Body of pancreas (tissue), 4 donors: ENCODE data around the gene SBF2. TPM values are rescaled to one million over a fixed set of nuclear protein-coding genes. Genes with fewer than 3 reads are reported as not detected.
"Not testable (repeated sequence)": the region's sequence is repeated elsewhere in the genome, so short reads cannot be mapped to it uniquely, and the experiment has no call there.

Experiments used
- ATAC-seq: fragments of 150-250 bp; one replicate; pipeline ENCODE4 v1.9.1; 2016
- DNase-seq, 4 donors: peaks; one replicate each; pipeline ENCODE4 v3.0.0-alpha.2; 2019
- H3K27ac ChIP-seq, 4 donors: fragments of 200-600 bp; sonication (generic); 1 replicate in 3 of 4; 2 replicates in 1 of 4; pipeline versions ENCODE4 v1.5.1 to v1.6.1; 2016 to 2019; ENCODE audit warnings: mild to moderate bottlenecking in 1 of 4, mixed read lengths in 1 of 4, moderate library complexity in 1 of 4
- H3K27me3 ChIP-seq, 2 donors: fragments of 200-600 bp; sonication (generic); one replicate each; pipeline ENCODE4 v1.6.0; 2016; ENCODE audit warnings: mild to moderate bottlenecking in 1 of 2
- H3K36me3 ChIP-seq, 2 donors: fragments of 200-600 bp; sonication (generic); replicated peaks in 1 of 2; 2 replicates each; pipeline ENCODE4 v1.5.1; 2016; ENCODE audit warnings: low read depth in 2 of 2; ENCODE audit not compliant: insufficient read depth in 1 of 2
- H3K4me1 ChIP-seq: fragments of 200-600 bp; sonication (generic); one replicate; pipeline ENCODE4 v1.6.0; 2016
- H3K4me3 ChIP-seq, 2 donors: fragments of 200-600 bp; sonication (generic); 1 replicate in 1 of 2; 2 replicates in 1 of 2; pipeline ENCODE4 v1.5.1; 2016 to 2019
- H3K9me3 ChIP-seq, 3 donors: fragments of 200-600 bp; sonication (generic); 1 replicate in 2 of 3; 2 replicates in 1 of 3; pipeline ENCODE4 v1.5.1; 2016
- POLR2A ChIP-seq, 3 donors: fragments of 450-650 bp; IDR thresholded peaks; one replicate each; pipeline ENCODE4 v1.6.1; 2016; ENCODE audit warnings: antibody characterized with exemption in 3 of 3, mild to moderate bottlenecking in 2 of 3
- WGBS, 2 donors: methylation state at CpG; one replicate each; pipeline ENCODE4 v1.1.5; 2017; 5-methylcytosine and 5-hydroxymethylcytosine counted together
- intact Hi-C: fragments of 100-400 bp; cut with DNase I; formaldehyde crosslinking; loops from one replicate; pipeline ENCODE4 v1.15.1; 2023
- total RNA-seq, 2 donors: library from RNA; depleted of rRNA; stranded (reverse); fragments of >200 nt; gene quantifications; one replicate each; pipeline ENCODE4 v1.1.0, GENCODE V29; 2016
- TF ChIP-seq, protein P1 (sequence below), 7 experiments: fragments of 450-650 bp in 4 of 7; fragments of 200-600 bp in 3 of 7; sonication (generic) in 3 of 7; IDR thresholded peaks; one replicate each; pipeline ENCODE4 v1.5.1; 2016 to 2019; ENCODE audit warnings: antibody characterized with exemption in 7 of 7

SBF2 gene
- total RNA-seq, 2 donors from 2014 or later = 23.6 to 38.9 TPM

- Histone ChIP-seq H3K27me3 (no peaks in the 10 kb centered on the region), H3K36me3 (no peaks in the 10 kb centered on the region), H3K9me3 (no peaks in the 10 kb centered on the region), H3K4me1 (no peaks in the 10 kb centered on the region), H3K4me3 (no peak overlapping the region), H3K27ac (no peak overlapping the region)
- TF ChIP-seq, protein P1, sequence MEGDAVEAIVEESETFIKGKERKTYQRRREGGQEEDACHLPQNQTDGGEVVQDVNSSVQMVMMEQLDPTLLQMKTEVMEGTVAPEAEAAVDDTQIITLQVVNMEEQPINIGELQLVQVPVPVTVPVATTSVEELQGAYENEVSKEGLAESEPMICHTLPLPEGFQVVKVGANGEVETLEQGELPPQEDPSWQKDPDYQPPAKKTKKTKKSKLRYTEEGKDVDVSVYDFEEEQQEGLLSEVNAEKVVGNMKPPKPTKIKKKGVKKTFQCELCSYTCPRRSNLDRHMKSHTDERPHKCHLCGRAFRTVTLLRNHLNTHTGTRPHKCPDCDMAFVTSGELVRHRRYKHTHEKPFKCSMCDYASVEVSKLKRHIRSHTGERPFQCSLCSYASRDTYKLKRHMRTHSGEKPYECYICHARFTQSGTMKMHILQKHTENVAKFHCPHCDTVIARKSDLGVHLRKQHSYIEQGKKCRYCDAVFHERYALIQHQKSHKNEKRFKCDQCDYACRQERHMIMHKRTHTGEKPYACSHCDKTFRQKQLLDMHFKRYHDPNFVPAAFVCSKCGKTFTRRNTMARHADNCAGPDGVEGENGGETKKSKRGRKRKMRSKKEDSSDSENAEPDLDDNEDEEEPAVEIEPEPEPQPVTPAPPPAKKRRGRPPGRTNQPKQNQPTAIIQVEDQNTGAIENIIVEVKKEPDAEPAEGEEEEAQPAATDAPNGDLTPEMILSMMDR (IDR thresholded peaks at IDR 0.05) = no peak
- no peak for TF ChIP-seq POLR2A (IDR thresholded peaks at IDR 0.05)
- intact Hi-C loops = no loop called here
- DNase-seq = no peak
- no peak for ATAC-seq
- 78 to 80% methylated on average over 3 of the region's 3 CpGs for WGBS, 2 donors
Observed at GRCh38 chr11:10130875-10131274, 163.1 kb downstream of the SBF2 start.

- H3K4me3 ChIP-seq, ATAC-seq, H3K27me3 ChIP-seq, intact Hi-C loops, H3K9me3 ChIP-seq, H3K27ac ChIP-seq, DNase-seq, H3K4me1 ChIP-seq, H3K36me3 ChIP-seq: not testable (repeated sequence)
- WGBS, 2 donors = 95 to 98% methylated on average over 7 to 8 of the region's 8 CpGs
Observed at GRCh38 chr11:10129184-10129583, 164.8 kb downstream of the SBF2 start.

DNA sequence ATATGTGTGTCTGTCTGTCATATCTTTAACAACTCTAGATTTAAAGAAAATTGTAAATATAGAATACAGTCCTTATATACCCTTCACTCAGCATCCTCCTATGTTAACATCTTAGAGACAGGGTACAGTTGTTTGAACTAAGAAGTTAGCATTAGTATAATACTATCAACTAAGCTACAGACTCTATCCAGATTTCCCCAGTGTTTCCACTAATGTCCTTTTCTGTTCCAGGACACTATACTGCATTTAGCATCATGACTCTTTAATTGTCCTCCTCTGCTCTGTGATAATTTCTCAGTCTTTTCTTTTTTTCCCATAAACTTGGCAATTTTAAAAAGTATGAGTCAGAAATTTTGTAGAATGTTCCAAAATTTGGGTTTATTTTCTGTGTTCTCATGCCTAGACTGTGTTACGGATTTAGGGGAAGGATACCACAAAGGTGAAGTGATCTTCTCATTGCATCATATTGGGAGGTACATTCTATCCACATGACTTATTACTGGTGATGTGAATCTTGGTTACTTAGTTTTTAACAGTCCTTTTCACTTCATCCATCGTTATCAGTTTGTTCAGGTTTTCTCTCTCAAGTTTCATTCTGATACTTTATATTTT is 168.4 kb downstream of the SBF2 start:
- Histone ChIP-seq H3K4me1 (no peaks in the 10 kb centered on the region), H3K9me3 (no peaks in the 10 kb centered on the region), H3K36me3 (no peaks in the 10 kb centered on the region), H3K27me3 (no peaks in the 10 kb centered on the region), H3K27ac (no peak overlapping the region), H3K4me3 (no peak overlapping the region)
- 87 to 89% methylated on average over 2 of the region's 2 CpGs for WGBS, 2 donors
- ATAC-seq (no peak), DNase-seq (no peak)
- TF ChIP-seq, protein P1 (IDR thresholded peaks at IDR 0.05) = no peak
- TF ChIP-seq POLR2A (IDR thresholded peaks at IDR 0.05) = no peak
- intact Hi-C loops = no loop called here

GRCh38 chr11:10122326-10123197 is 171.5 kb downstream of the SBF2 start:
- ATAC-seq (no peak), DNase-seq (no peak)
- no peaks in the 10 kb centered on the region for H3K36me3 ChIP-seq
- 83 to 84% methylated on average over 5 of the region's 5 CpGs for WGBS, 2 donors
- H3K27me3 ChIP-seq = no peaks in the 10 kb centered on the region
- no peaks in the 10 kb centered on the region for H3K9me3 ChIP-seq
- no peaks in the 10 kb centered on the region for H3K4me1 ChIP-seq
- no peak overlapping the region for H3K27ac ChIP-seq
- no peak overlapping the region for H3K4me3 ChIP-seq
- TF ChIP-seq POLR2A (IDR thresholded peaks at IDR 0.05) = no peak
- TF ChIP-seq, protein P1 (IDR thresholded peaks at IDR 0.05) = no peak
- intact Hi-C loops = no loop called here

DNA sequence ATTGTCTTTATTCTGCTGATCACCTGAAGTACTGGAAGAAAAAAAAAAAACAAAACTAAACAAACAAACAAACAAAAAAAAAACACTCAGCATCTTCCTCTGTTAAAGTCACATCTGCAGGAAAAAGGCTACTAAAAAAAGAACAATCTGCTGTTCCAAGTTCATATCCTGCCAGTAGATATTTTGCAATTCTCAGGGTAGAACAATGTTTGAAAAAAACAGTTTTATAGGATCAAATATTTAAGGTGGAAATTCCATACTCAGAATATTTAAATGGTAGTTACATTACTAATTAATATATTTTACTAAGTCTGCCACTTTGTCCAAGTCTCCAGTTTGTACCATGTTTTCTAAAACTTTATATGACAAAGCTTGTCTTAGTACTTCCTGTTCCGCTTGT is 175.2 kb downstream of the SBF2 start:
- DNase-seq = no peak
- TF ChIP-seq POLR2A (IDR thresholded peaks at IDR 0.05) = no peak
- TF ChIP-seq, protein P1 (IDR thresholded peaks at IDR 0.05) = no peak
- intact Hi-C loops = no loop called here
- Histone ChIP-seq H3K4me3 (no peak overlapping the region), H3K9me3 (no peaks in the 10 kb centered on the region), H3K4me1 (no peaks in the 10 kb centered on the region), H3K36me3 (no peaks in the 10 kb centered on the region), H3K27ac (no peak overlapping the region), H3K27me3 (no peaks in the 10 kb centered on the region)
- ATAC-seq = no peak
- 86 to 87% methylated on average over 1 of the region's 1 CpG for WGBS, 2 donors
